HG03095 (cell line): ENCODE measurements around the gene YJEFN3.

Source experiments
- ATAC-seq: cut with Tn5 transposase; IDR thresholded peaks from one replicate; pipeline ENCODE4 v1.9.1; 2021; ENCODE audit warnings: moderate library complexity; ENCODE audit not compliant: unreplicated experiment

Gene YJEFN3

DNA sequence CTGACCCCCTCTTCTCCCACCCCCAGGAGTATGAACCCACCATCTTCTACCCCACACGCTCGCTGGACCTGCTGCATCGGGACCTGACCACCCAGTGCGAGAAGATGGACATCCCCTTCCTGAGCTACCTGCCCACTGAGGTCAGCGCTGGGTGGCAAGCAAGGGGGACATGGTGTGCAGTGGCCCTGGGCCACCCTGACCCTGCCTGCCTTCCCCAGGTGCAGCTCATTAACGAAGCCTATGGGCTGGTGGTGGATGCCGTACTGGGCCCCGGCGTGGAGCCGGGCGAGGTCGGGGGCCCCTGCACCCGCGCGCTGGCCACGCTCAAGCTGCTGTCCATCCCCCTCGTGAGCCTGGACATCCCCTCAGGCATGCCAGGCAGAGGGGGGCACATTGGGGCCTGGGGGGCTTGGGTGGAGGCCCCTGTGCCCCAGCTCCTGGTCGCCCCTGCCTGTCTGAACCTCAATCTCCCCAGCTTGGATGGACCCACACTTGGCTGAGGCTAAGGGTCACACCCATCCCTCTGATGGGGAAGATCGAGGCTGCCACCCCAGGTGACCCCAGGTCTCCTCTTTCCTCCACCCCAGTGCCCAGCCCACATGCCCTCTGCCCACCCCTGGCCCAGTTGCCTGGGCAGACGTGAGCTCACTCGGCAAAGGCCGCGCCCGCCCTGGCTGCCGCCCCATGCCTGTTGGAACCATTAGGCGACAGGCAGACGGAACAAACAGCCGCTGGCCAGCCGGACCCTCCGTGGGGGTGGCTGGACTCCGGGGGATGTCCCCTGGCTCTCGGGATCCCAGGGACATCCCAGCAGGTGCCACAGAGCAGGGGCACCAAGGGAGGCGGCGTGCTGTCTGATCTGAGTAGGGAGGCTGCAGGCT, 6.8 kb downstream of the YJEFN3 start:
- no peak for ATAC-seq

- no peak for ATAC-seq
Measured at GRCh38 chr19:19537075-19538048, 8.7 kb downstream of the YJEFN3 start.

- ATAC-seq = no peak
Measured at GRCh38 chr19:19538061-19538784, 9.5 kb downstream of the YJEFN3 start, which contains the start of gene CILP2. CILP2 (plus strand) TSS chr19:19538265; CDS start chr19:19538350, 85 bp downstream.

- no peak for ATAC-seq
Measured at GRCh38 chr19:19538785-19539166, 10.1 kb downstream of the YJEFN3 start.

- ATAC-seq = no peak
Measured at GRCh38 chr19:19539698-19540063, 11.0 kb downstream of the YJEFN3 start.

DNA sequence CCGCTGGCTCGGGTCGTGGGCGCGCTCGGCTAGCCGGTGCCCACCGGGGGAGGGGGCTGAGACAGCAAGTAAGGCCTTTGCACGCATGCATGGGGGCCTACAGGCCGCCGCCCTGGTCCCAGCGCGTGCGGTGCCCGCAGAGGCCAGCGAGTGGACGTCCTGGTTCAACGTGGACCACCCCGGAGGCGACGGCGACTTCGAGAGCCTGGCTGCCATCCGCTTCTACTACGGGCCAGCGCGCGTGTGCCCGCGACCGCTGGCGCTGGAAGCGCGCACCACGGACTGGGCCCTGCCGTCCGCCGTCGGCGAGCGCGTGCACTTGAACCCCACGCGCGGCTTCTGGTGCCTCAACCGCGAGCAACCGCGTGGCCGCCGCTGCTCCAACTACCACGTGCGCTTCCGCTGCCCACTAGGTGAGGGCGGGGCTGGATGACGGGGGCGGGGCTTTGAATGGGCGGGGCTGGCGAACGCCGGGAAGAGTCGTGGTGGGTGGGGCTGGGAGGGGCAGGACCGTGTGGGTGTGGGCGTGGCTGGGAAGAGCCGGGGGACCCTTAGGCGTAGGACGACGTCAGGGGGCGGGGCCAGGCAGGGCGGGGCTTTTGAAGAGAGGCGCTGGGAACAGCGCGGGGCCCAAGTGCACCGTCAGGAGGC, 11.5 kb downstream of the YJEFN3 start:
- no peak for ATAC-seq

- ATAC-seq = no peak
Measured at GRCh38 chr19:19540715-19541515, 12.2 kb downstream of the YJEFN3 start.

GRCh38 chr19:19541616-19542015, 12.9 kb downstream of the YJEFN3 start:
- no peak for ATAC-seq

- ATAC-seq = no peak
Measured at GRCh38 chr19:19542507-19542906, 13.8 kb downstream of the YJEFN3 start.

- ATAC-seq = no peak
Measured at GRCh38 chr19:19543101-19543500, 14.4 kb downstream of the YJEFN3 start.

DNA sequence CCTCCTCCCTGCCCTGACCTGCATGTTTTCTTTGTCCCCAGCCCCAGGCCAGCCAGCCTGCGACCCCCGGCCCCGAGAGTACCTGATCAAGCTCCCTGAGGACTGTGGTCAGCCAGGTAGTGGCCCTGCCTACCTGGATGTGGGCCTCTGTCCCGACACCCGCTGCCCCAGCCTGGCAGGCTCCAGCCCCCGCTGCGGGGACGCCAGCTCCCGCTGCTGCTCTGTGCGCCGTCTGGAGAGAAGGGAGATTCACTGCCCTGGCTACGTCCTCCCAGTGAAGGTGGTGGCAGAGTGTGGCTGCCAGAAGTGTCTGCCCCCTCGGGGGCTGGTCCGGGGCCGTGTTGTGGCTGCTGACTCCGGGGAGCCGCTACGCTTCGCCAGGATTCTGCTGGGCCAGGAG, 14.9 kb downstream of the YJEFN3 start:
- ATAC-seq = no peak

DNA sequence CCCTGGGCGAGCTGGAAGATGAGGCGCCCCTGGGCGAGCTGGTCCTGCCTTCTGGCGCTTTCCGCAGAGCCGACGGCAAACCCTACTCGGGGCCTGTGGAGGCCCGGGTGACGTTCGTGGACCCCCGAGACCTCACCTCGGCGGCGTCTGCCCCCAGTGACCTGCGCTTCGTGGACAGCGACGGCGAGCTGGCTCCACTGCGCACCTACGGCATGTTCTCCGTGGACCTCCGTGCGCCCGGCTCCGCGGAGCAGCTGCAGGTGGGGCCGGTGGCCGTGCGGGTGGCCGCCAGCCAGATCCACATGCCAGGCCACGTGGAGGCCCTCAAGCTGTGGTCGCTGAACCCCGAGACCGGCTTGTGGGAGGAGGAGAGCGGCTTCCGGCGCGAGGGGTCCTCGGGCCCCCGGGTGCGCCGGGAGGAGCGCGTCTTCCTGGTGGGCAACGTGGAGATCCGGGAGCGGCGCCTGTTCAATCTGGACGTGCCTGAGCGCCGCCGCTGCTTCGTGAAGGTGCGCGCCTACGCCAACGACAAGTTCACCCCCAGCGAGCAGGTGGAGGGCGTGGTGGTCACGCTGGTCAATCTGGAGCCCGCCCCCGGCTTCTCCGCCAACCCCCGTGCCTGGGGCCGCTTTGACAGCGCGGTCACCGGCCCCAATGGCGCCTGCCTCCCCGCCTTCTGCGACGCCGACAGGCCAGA, 15.7 kb downstream of the YJEFN3 start:
- ATAC-seq = no peak

DNA sequence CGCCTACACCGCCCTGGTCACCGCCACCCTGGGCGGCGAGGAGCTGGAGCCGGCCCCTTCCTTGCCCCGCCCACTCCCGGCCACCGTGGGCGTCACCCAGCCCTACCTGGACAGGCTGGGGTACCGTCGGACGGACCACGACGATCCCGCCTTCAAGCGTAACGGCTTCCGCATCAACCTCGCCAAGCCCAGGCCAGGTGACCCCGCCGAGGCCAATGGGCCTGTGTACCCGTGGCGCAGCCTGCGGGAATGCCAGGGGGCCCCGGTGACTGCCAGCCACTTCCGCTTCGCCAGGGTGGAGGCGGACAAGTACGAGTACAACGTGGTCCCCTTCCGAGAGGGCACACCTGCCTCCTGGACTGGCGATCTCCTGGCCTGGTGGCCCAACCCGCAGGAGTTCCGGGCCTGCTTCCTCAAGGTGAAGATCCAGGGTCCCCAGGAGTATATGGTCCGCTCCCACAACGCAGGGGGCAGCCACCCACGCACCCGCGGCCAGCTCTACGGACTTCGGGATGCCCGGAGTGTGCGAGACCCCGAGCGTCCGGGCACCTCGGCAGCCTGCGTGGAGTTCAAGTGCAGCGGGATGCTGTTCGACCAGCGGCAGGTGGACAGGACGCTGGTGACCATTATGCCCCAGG, 16.4 kb downstream of the YJEFN3 start:
- no peak for ATAC-seq

DNA sequence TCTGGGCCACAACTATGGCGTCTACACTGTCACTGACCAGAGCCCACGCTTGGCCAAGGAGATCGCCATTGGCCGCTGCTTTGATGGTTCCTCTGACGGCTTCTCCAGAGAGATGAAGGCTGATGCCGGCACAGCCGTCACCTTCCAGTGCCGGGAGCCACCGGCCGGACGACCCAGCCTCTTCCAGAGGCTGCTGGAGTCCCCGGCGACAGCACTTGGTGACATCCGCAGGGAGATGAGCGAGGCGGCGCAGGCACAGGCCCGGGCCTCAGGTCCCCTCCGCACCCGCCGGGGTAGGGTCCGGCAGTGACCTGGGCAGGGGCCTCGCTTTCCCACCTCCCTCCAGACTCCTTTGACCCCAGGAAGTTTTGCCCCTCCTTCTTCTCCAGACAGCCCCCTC, 17.0 kb downstream of the YJEFN3 start:
- no peak for ATAC-seq

- no peak for ATAC-seq
Measured at GRCh38 chr19:19546751-19547162, 18.0 kb downstream of the YJEFN3 start.

GRCh38 chr19:19547674-19548336, 19.1 kb downstream of the YJEFN3 start:
- no peak for ATAC-seq

DNA sequence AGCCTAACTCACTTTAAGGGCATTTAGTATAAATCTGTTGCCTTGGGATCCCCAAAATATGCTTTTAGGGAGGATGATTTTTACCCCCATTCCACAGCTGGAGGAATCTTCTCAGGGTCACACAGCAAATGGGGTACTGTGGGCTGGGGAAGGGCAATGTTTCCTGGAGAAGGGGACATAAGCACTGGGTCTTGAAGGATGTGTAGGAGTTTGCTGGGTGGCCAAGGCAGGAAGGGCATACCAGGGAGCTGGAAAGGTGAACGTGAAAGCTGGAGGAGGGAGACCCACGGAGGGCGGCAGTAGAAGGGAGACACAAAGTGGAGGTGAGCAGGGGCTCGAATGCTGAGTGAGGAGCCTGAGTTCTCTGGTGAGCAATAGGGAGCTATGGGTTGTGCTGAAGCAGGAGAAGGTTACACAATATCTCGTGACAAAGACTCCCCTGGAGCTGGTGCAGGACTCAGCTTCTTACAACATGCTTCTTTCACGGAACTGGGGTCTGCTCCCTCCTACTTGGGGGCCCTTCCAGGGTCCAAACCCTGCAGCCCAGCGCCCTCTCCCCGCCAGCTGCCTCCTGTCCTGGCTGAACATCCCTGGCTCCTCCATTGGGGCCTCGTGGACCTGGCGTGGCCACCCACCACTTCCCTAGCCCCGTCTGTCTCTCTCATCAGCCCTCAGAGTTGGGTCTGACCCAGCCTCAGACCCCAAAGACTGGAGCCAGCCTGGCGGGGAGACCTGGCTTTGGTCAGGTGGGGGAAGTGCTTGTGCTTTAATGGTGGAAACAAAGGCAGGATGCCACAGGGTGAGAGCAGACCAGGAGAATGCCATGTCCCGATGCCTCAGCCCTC, 20.4 kb downstream of the YJEFN3 start:
- ATAC-seq = no peak
